ENCODE measurements around the gene SNX14.
"Not testable (repeated sequence)": the region's sequence is repeated elsewhere in the genome, so short reads cannot be mapped to it uniquely, and the experiment has no call there.

Gene SNX14

GRCh38 chr6:85593438-85594196, at the start of gene SNX14:
SNX14 (minus strand) TSS chr6:85593858; CDS start chr6:85593718, 140 bp downstream.
- no peaks in the 10 kb centered on the region for H3K27me3 ChIP-seq (ENCODE audit: control insufficient read depth, insufficient read depth, low read length)
- H3K36me3 ChIP-seq (ENCODE audit: control insufficient read depth, insufficient read depth, low read length): no peaks in the 10 kb centered on the region
- H3K9ac ChIP-seq (ENCODE audit: low read length): peak within 1 kb of the TSS; percentile 96
- peaks cover 10% of the 10 kb centered on the region for H3K4me1 ChIP-seq (ENCODE audit: control insufficient read depth, insufficient read depth, low read length)
- no peaks in the 10 kb centered on the region for H3K9me3 ChIP-seq (ENCODE audit: control insufficient read depth, low read length)
- peak within 1 kb of the TSS; percentile 89 for H3K4me3 ChIP-seq (ENCODE audit: low read length)

GRCh38 chr6:85642774-85643536, 49.3 kb upstream of the SNX14 start, which contains the start of gene SYNCRIP:
SYNCRIP (minus strand) TSS chr6:85642886; CDS start chr6:85641439, 1,447 bp downstream.
- H3K36me3 ChIP-seq (ENCODE audit: control insufficient read depth, insufficient read depth, low read length): no peaks in the 10 kb centered on the region
- no peaks in the 10 kb centered on the region for H3K27me3 ChIP-seq (ENCODE audit: control insufficient read depth, insufficient read depth, low read length)
- H3K4me1 ChIP-seq (ENCODE audit: control insufficient read depth, insufficient read depth, low read length): peaks cover 9% of the 10 kb centered on the region
- peak within 1 kb of the TSS; percentile 100 for H3K4me3 ChIP-seq (ENCODE audit: low read length)
- peak within 1 kb of the TSS; percentile 99 for H3K9ac ChIP-seq (ENCODE audit: low read length)
- H3K9me3 ChIP-seq (ENCODE audit: control insufficient read depth, low read length): no peaks in the 10 kb centered on the region

GRCh38 chr6:85641897-85642773, 48.5 kb upstream of the SNX14 start:
- Histone ChIP-seq H3K27me3 (ENCODE audit: control insufficient read depth, insufficient read depth, low read length) (no peaks in the 10 kb centered on the region), H3K9me3 (ENCODE audit: control insufficient read depth, low read length) (no peaks in the 10 kb centered on the region), H3K9ac (ENCODE audit: low read length) (peak overlapping the region; percentile 99), H3K4me3 (ENCODE audit: low read length) (peak overlapping the region; percentile 100), H3K4me1 (ENCODE audit: control insufficient read depth, insufficient read depth, low read length) (peaks cover 9% of the 10 kb centered on the region), H3K36me3 (ENCODE audit: control insufficient read depth, insufficient read depth, low read length) (no peaks in the 10 kb centered on the region)

- Histone ChIP-seq H3K4me3 (ENCODE audit: low read length) (peak overlapping the region; percentile 100), H3K27me3 (ENCODE audit: control insufficient read depth, insufficient read depth, low read length) (no peaks in the 10 kb centered on the region), H3K9me3 (ENCODE audit: control insufficient read depth, low read length) (no peaks in the 10 kb centered on the region), H3K9ac (ENCODE audit: low read length) (peak overlapping the region; percentile 99), H3K36me3 (ENCODE audit: control insufficient read depth, insufficient read depth, low read length) (no peaks in the 10 kb centered on the region), H3K4me1 (ENCODE audit: control insufficient read depth, insufficient read depth, low read length) (peaks cover 9% of the 10 kb centered on the region)
These were observed 47.9 kb upstream of the SNX14 start for GRCh38 chr6:85641522-85641896.

- H3K27me3 ChIP-seq (ENCODE audit: control insufficient read depth, insufficient read depth, low read length): no peaks in the 10 kb centered on the region
- H3K9me3 ChIP-seq (ENCODE audit: control insufficient read depth, low read length): no peaks in the 10 kb centered on the region
- peak overlapping the region; percentile 99 for H3K9ac ChIP-seq (ENCODE audit: low read length)
- peaks cover 9% of the 10 kb centered on the region for H3K4me1 ChIP-seq (ENCODE audit: control insufficient read depth, insufficient read depth, low read length)
- H3K4me3 ChIP-seq (ENCODE audit: low read length): no peak overlapping the region
- H3K36me3 ChIP-seq (ENCODE audit: control insufficient read depth, insufficient read depth, low read length): no peaks in the 10 kb centered on the region
These were observed 47.2 kb upstream of the SNX14 start for GRCh38 chr6:85640821-85641220.

- peaks cover 9% of the 10 kb centered on the region for H3K4me1 ChIP-seq (ENCODE audit: control insufficient read depth, insufficient read depth, low read length)
- no peaks in the 10 kb centered on the region for H3K9me3 ChIP-seq (ENCODE audit: control insufficient read depth, low read length)
- H3K27me3 ChIP-seq (ENCODE audit: control insufficient read depth, insufficient read depth, low read length): no peaks in the 10 kb centered on the region
- H3K36me3 ChIP-seq (ENCODE audit: control insufficient read depth, insufficient read depth, low read length): peaks cover 13% of the 10 kb centered on the region
- H3K9ac ChIP-seq (ENCODE audit: low read length): no peak overlapping the region
- H3K4me3 ChIP-seq (ENCODE audit: low read length): no peak overlapping the region
These were observed 43.9 kb upstream of the SNX14 start for GRCh38 chr6:85637579-85637978.

- no peaks in the 10 kb centered on the region for H3K9me3 ChIP-seq (ENCODE audit: control insufficient read depth, low read length)
- H3K27me3 ChIP-seq (ENCODE audit: control insufficient read depth, insufficient read depth, low read length): no peaks in the 10 kb centered on the region
- H3K36me3 ChIP-seq (ENCODE audit: control insufficient read depth, insufficient read depth, low read length): peaks cover 15% of the 10 kb centered on the region
- no peaks in the 10 kb centered on the region for H3K4me1 ChIP-seq (ENCODE audit: control insufficient read depth, insufficient read depth, low read length)
- no peak overlapping the region for H3K4me3 ChIP-seq (ENCODE audit: low read length)
- H3K9ac ChIP-seq (ENCODE audit: low read length): no peak overlapping the region
These were observed 38.7 kb upstream of the SNX14 start for GRCh38 chr6:85632164-85632942.

GRCh38 chr6:85631117-85631516, 37.5 kb upstream of the SNX14 start:
- peaks cover 18% of the 10 kb centered on the region for H3K36me3 ChIP-seq (ENCODE audit: control insufficient read depth, insufficient read depth, low read length)
- not testable (repeated sequence) for H3K9me3 ChIP-seq (ENCODE audit: control insufficient read depth, low read length); H3K4me1 ChIP-seq (ENCODE audit: control insufficient read depth, insufficient read depth, low read length); H3K9ac ChIP-seq (ENCODE audit: low read length); H3K4me3 ChIP-seq (ENCODE audit: low read length); H3K27me3 ChIP-seq (ENCODE audit: control insufficient read depth, insufficient read depth, low read length)

GRCh38 chr6:85628353-85628752, 34.7 kb upstream of the SNX14 start:
- H3K4me1 ChIP-seq (ENCODE audit: control insufficient read depth, insufficient read depth, low read length): no peaks in the 10 kb centered on the region
- no peak overlapping the region for H3K9ac ChIP-seq (ENCODE audit: low read length)
- H3K27me3 ChIP-seq (ENCODE audit: control insufficient read depth, insufficient read depth, low read length): no peaks in the 10 kb centered on the region
- no peak overlapping the region for H3K4me3 ChIP-seq (ENCODE audit: low read length)
- no peaks in the 10 kb centered on the region for H3K9me3 ChIP-seq (ENCODE audit: control insufficient read depth, low read length)
- peaks cover 7% of the 10 kb centered on the region for H3K36me3 ChIP-seq (ENCODE audit: control insufficient read depth, insufficient read depth, low read length)

- Histone ChIP-seq H3K36me3 (ENCODE audit: control insufficient read depth, insufficient read depth, low read length) (peaks cover 4% of the 10 kb centered on the region), H3K9me3 (ENCODE audit: control insufficient read depth, low read length) (no peaks in the 10 kb centered on the region), H3K4me1 (ENCODE audit: control insufficient read depth, insufficient read depth, low read length) (no peaks in the 10 kb centered on the region), H3K9ac (ENCODE audit: low read length) (no peak overlapping the region), H3K4me3 (ENCODE audit: low read length) (no peak overlapping the region), H3K27me3 (ENCODE audit: control insufficient read depth, insufficient read depth, low read length) (no peaks in the 10 kb centered on the region)
These were observed 26.6 kb upstream of the SNX14 start for GRCh38 chr6:85620308-85620707.

- H3K4me1 ChIP-seq (ENCODE audit: control insufficient read depth, insufficient read depth, low read length): no peaks in the 10 kb centered on the region
These were observed 21.1 kb upstream of the SNX14 start for GRCh38 chr6:85614780-85615179.

More at GRCh38 chr6:85614780-85615179, 21.1 kb upstream of the SNX14 start:
- Histone ChIP-seq H3K27me3 (ENCODE audit: control insufficient read depth, insufficient read depth, low read length) (no peaks in the 10 kb centered on the region), H3K9ac (ENCODE audit: low read length) (no peak overlapping the region), H3K36me3 (ENCODE audit: control insufficient read depth, insufficient read depth, low read length) (peaks cover 4% of the 10 kb centered on the region), H3K9me3 (ENCODE audit: control insufficient read depth, low read length) (no peaks in the 10 kb centered on the region), H3K4me3 (ENCODE audit: low read length) (no peak overlapping the region)
